Mesendoderm (in vitro differentiated cells): Measurements from ENCODE around the gene ZNF330.
"Not testable (repeated sequence)": the region's sequence is repeated elsewhere in the genome, so short reads cannot be mapped to it uniquely, and the experiment has no call there.

Experiments
- DNase-seq: peaks from one replicate; pipeline ENCODE4 v3.0.0; 2013
- H2AK5ac ChIP-seq: 2 replicates; pipeline ENCODE4 v1.6.1; 2013; ENCODE audit warnings: low read length, inconsistent platforms
- H2BK120ac ChIP-seq: 2 replicates; pipeline ENCODE4 v1.6.1; 2013; ENCODE audit warnings: low read depth, mild to moderate bottlenecking, low read length, moderate library complexity, mixed read lengths
- H2BK15ac ChIP-seq: replicated peaks from 2 replicates; pipeline ENCODE4 v1.6.1; 2013; ENCODE audit warnings: low read depth, mild to moderate bottlenecking, moderate library complexity
- H2BK5ac ChIP-seq: 2 replicates; pipeline ENCODE4 v1.6.1; 2013; ENCODE audit warnings: low read length, inconsistent platforms
- H3K18ac ChIP-seq: 2 replicates; pipeline ENCODE4 v1.6.1; 2013; ENCODE audit warnings: mild to moderate bottlenecking, low read length, mixed read lengths
- H3K23ac ChIP-seq: one replicate; pipeline ENCODE4 v1.6.1; 2013; ENCODE audit warnings: low read length
- H3K27ac ChIP-seq: 2 replicates; pipeline ENCODE4 v1.5.1; 2013; ENCODE audit warnings: low read depth, mild to moderate bottlenecking, inconsistent platforms, low read length, moderate library complexity
- H3K27me3 ChIP-seq: 2 replicates; pipeline ENCODE4 v1.6.1; 2013; ENCODE audit warnings: low read length, control low read depth, mild to moderate bottlenecking, inconsistent platforms; ENCODE audit not compliant: insufficient read depth, poor library complexity
- H3K36me3 ChIP-seq: 2 replicates; pipeline ENCODE4 v1.6.1; 2013; ENCODE audit warnings: low read length, inconsistent platforms; ENCODE audit not compliant: control insufficient read depth, insufficient read depth
- H3K4ac ChIP-seq: one replicate; pipeline ENCODE4 v1.6.1; 2013; ENCODE audit warnings: low read depth, mild to moderate bottlenecking, low read length, moderate library complexity
- H3K4me1 ChIP-seq: 2 replicates; pipeline ENCODE4 v1.6.1; 2013; ENCODE audit warnings: low read depth, low read length, inconsistent platforms; ENCODE audit not compliant: control insufficient read depth
- H3K4me2 ChIP-seq: 2 replicates; pipeline ENCODE4 v1.6.1; 2013; ENCODE audit warnings: low read length
- H3K4me3 ChIP-seq: 2 replicates; pipeline ENCODE4 v1.5.1; 2013; ENCODE audit warnings: mild to moderate bottlenecking, low read length
- H3K56ac ChIP-seq: one replicate; pipeline ENCODE4 v1.6.1; 2013; ENCODE audit warnings: low read length
- H3K79me1 ChIP-seq: 2 replicates; pipeline ENCODE4 v1.6.1; 2013; ENCODE audit warnings: low read length, inconsistent platforms
- H3K79me2 ChIP-seq: 2 replicates; pipeline ENCODE4 v1.6.1; 2013; ENCODE audit warnings: mild to moderate bottlenecking, low read length; ENCODE audit not compliant: control insufficient read depth, insufficient read depth
- H3K9ac ChIP-seq: 2 replicates; pipeline ENCODE4 v1.6.1; 2013; ENCODE audit warnings: low read length, inconsistent platforms
- H4K5ac ChIP-seq: one replicate; pipeline ENCODE4 v1.6.1; 2013; ENCODE audit warnings: low read length
- H4K8ac ChIP-seq: one replicate; pipeline ENCODE4 v1.6.1; 2013; ENCODE audit warnings: low read depth, mild to moderate bottlenecking, control low read depth, low read length, moderate library complexity
- WGBS: extraction: QIAGEN DNeasy Blood & Tissue Kit; methylation state at CpG from one replicate; pipeline ENCODE4 v1.1.7; 2013; ENCODE audit warnings: low lambda C conversion rate, missing lambda C conversion rate; ENCODE audit not compliant: insufficient coverage; ENCODE audit errors: extremely low coverage; 5-methylcytosine and 5-hydroxymethylcytosine counted together

Gene ZNF330

GRCh38 chr4:141223418-141223817, 2.7 kb downstream of the ZNF330 start:
- no peak overlapping the region for H3K4me3 ChIP-seq
- WGBS, result no CpG with 5 or more reads among the region's 1 CpG
- no peaks in the 10 kb centered on the region for H3K36me3 ChIP-seq
- no peak overlapping the region for H3K23ac ChIP-seq
- H3K56ac ChIP-seq, result no peak overlapping the region
- H3K27me3 ChIP-seq, result no peaks in the 10 kb centered on the region
- H3K79me1 ChIP-seq, result no peaks in the 10 kb centered on the region
- peaks cover 5% of the 10 kb centered on the region for H3K79me2 ChIP-seq
- H3K4me1 ChIP-seq, result no peaks in the 10 kb centered on the region
- no peak overlapping the region for H4K5ac ChIP-seq
- no peak for DNase-seq
- H3K27ac ChIP-seq, result no peak overlapping the region
- H2BK120ac ChIP-seq, result no peak overlapping the region
- H3K18ac ChIP-seq, result no peak overlapping the region
- H3K9ac ChIP-seq, result no peak overlapping the region
- H2BK5ac ChIP-seq, result no peak overlapping the region
- H4K8ac ChIP-seq, result no peak overlapping the region
- H2BK15ac ChIP-seq, result no peak overlapping the region
- H3K4me2 ChIP-seq, result no peak overlapping the region
- H3K4ac ChIP-seq, result no peak overlapping the region
- H2AK5ac ChIP-seq, result no peak overlapping the region

DNA sequence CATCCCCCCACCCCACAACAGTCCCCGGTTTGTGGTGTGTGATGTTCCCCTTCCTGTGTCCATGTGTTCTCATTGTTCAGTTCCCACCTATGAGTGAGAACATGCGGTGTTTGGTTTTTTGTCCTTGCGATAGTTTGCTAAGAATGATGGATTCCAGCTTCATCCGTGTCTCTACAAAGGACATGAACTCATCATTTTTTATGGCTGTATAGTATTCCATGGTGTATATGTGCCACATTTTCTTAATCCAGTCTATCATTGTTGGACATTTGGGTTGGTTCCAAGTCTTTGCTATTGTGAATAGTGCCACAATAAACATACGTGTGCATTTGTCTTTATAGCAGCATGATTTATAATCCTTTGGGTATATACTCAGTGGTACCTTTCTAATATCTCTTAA, 6.6 kb downstream of the ZNF330 start:
- not testable (repeated sequence) for H3K9ac ChIP-seq, H3K36me3 ChIP-seq, H3K27me3 ChIP-seq, H4K8ac ChIP-seq, H2BK5ac ChIP-seq, H3K4me2 ChIP-seq, H3K79me1 ChIP-seq, H4K5ac ChIP-seq, H2AK5ac ChIP-seq, H2BK120ac ChIP-seq, H3K4me3 ChIP-seq, H3K4ac ChIP-seq, H3K27ac ChIP-seq, DNase-seq, H3K4me1 ChIP-seq, H3K23ac ChIP-seq, H3K56ac ChIP-seq, H3K79me2 ChIP-seq, H2BK15ac ChIP-seq, H3K18ac ChIP-seq
- no CpG with 5 or more reads among the region's 5 CpGs for WGBS

DNA sequence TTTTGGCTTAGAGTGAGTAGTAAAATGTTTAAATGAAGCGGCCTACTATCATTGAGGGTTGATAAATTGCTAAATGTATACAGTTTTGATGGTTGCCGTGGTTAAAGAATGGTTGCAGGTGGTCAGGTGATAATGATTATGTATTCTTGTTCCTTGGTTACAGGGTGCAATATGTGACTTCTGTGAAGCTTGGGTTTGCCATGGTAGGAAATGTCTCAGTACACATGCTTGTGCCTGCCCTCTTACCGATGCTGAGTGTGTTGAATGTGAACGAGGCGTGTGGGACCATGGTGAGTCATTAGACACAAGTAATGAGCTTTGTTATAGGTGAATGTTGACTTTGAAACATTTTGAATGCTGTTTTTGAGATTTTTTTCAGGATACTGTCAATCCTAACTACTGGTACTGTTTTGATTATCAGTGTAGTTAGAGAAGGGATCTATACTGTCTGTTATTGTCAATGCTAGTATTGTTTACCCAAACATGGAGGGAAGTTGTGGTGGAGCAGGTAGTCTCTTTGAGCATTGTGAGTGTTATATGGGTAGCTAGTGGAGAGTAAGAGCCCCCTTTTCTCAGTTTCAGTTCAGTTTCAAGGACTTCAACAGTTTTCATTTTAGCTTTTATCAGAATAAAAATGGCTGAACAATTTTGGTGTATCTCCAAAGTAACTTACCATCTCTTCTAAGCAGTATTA, 8.9 kb downstream of the ZNF330 start:
- Histone ChIP-seq H3K4ac (no peak overlapping the region), H3K56ac (no peak overlapping the region), H3K4me1 (no peaks in the 10 kb centered on the region), H3K4me2 (no peak overlapping the region), H3K27ac (no peak overlapping the region), H3K36me3 (peaks cover 5% of the 10 kb centered on the region), H3K18ac (no peak overlapping the region), H3K9ac (no peak overlapping the region), H3K79me2 (no peaks in the 10 kb centered on the region), H2BK120ac (no peak overlapping the region), H3K4me3 (no peak overlapping the region), H2BK15ac (no peak overlapping the region), H2BK5ac (no peak overlapping the region), H4K8ac (no peak overlapping the region), H2AK5ac (no peak overlapping the region), H3K79me1 (no peaks in the 10 kb centered on the region), H4K5ac (no peak overlapping the region), H3K27me3 (no peaks in the 10 kb centered on the region), H3K23ac (no peak overlapping the region)
- WGBS, result no CpG with 5 or more reads among the region's 5 CpGs
- no peak for DNase-seq

DNA sequence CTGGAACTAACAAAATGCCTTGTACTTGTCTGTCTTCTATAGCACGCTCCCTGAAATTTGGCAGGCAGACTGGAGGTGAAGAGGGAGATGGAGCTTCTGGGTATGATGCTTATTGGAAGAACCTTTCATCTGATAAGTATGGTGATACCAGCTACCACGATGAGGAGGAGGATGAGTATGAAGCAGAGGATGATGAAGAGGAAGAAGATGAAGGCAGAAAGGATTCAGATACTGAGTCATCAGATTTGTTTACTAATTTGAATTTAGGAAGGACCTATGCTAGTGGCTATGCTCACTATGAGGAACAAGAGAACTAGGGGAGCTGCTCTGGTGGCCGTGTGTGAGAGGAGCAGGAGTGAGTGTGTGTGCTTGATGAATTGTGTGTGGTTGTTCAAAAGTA, 13.0 kb downstream of the ZNF330 start:
- H3K4me2 ChIP-seq, result no peak overlapping the region
- no peak for DNase-seq
- H3K56ac ChIP-seq, result no peak overlapping the region
- H2BK5ac ChIP-seq, result no peak overlapping the region
- no peak overlapping the region for H2BK120ac ChIP-seq
- H3K9ac ChIP-seq, result no peak overlapping the region
- WGBS, result no CpG with 5 or more reads among the region's 3 CpGs
- no peaks in the 10 kb centered on the region for H3K79me1 ChIP-seq
- no peak overlapping the region for H4K8ac ChIP-seq
- no peak overlapping the region for H3K27ac ChIP-seq
- no peak overlapping the region for H2BK15ac ChIP-seq
- no peak overlapping the region for H3K23ac ChIP-seq
- H2AK5ac ChIP-seq, result no peak overlapping the region
- H3K36me3 ChIP-seq, result peaks cover 5% of the 10 kb centered on the region
- no peak overlapping the region for H3K4me3 ChIP-seq
- H3K79me2 ChIP-seq, result no peaks in the 10 kb centered on the region
- H3K4ac ChIP-seq, result no peak overlapping the region
- no peak overlapping the region for H3K18ac ChIP-seq
- no peak overlapping the region for H4K5ac ChIP-seq
- no peaks in the 10 kb centered on the region for H3K27me3 ChIP-seq
- H3K4me1 ChIP-seq, result no peaks in the 10 kb centered on the region

DNA sequence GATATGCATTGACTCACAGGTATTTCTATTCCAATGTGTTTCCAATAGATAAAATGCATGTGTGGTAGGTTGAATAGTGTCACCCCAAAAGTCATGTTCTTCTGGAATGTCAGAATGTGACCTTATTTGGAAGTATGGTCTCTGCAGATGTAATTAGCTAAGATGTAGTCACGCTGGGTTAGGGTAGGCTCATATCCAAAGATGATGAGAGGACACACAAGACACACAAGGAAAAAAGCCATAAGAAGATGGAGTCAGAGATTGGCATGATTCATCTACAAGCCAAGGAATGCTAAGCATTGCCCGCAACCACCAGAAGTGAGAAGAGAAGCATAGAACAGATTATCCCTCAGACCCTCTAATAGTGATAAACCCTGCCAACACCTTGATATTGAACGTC, 17.5 kb downstream of the ZNF330 start:
- no peaks in the 10 kb centered on the region for H3K79me2 ChIP-seq
- no peak overlapping the region for H3K23ac ChIP-seq
- H3K4ac ChIP-seq, result no peak overlapping the region
- no peak overlapping the region for H3K27ac ChIP-seq
- H3K18ac ChIP-seq, result no peak overlapping the region
- no peak overlapping the region for H2BK5ac ChIP-seq
- no peak overlapping the region for H4K8ac ChIP-seq
- H2BK15ac ChIP-seq, result no peak overlapping the region
- no CpG with 5 or more reads among the region's 3 CpGs for WGBS
- H3K4me2 ChIP-seq, result no peak overlapping the region
- H3K9ac ChIP-seq, result no peak overlapping the region
- no peak for DNase-seq
- no peak overlapping the region for H4K5ac ChIP-seq
- H3K27me3 ChIP-seq, result no peaks in the 10 kb centered on the region
- no peaks in the 10 kb centered on the region for H3K79me1 ChIP-seq
- H2AK5ac ChIP-seq, result no peak overlapping the region
- no peak overlapping the region for H3K56ac ChIP-seq
- H3K36me3 ChIP-seq, result peaks cover 4% of the 10 kb centered on the region
- H2BK120ac ChIP-seq, result no peak overlapping the region
- H3K4me1 ChIP-seq, result no peaks in the 10 kb centered on the region
- H3K4me3 ChIP-seq, result no peak overlapping the region

DNA sequence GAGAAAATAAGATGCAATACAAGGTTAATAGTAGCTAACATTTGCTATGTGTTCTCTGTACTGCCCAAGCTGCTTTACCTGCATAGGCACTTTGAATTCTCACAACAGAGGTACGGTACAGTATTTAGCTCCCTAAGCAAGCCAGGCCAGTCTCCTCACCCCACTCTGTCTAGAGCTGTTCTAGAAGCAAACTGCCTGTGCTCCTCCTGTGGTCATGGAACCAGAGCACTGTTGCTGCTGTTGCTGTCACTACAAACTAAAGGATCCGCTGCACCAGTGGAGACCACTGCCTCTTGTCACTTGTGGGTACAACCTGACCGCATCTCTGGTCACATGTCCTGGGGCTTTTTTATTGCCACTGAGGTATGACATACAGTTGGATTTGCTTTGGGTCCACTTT, 19.6 kb downstream of the ZNF330 start:
- Histone ChIP-seq H4K8ac (no peak overlapping the region), H3K18ac (no peak overlapping the region), H3K4ac (no peak overlapping the region), H3K4me1 (no peaks in the 10 kb centered on the region), H3K9ac (no peak overlapping the region), H3K23ac (no peak overlapping the region), H3K36me3 (no peaks in the 10 kb centered on the region), H2AK5ac (no peak overlapping the region), H3K79me2 (no peaks in the 10 kb centered on the region), H3K4me3 (no peak overlapping the region), H2BK120ac (no peak overlapping the region), H3K27ac (no peak overlapping the region), H2BK5ac (no peak overlapping the region), H2BK15ac (no peak overlapping the region), H4K5ac (no peak overlapping the region), H3K4me2 (no peak overlapping the region), H3K27me3 (no peaks in the 10 kb centered on the region), H3K79me1 (no peaks in the 10 kb centered on the region), H3K56ac (no peak overlapping the region)
- DNase-seq, result no peak
- no CpG with 5 or more reads among the region's 3 CpGs for WGBS
